Measurements from ENCODE around the gene CD151.

DNA sequence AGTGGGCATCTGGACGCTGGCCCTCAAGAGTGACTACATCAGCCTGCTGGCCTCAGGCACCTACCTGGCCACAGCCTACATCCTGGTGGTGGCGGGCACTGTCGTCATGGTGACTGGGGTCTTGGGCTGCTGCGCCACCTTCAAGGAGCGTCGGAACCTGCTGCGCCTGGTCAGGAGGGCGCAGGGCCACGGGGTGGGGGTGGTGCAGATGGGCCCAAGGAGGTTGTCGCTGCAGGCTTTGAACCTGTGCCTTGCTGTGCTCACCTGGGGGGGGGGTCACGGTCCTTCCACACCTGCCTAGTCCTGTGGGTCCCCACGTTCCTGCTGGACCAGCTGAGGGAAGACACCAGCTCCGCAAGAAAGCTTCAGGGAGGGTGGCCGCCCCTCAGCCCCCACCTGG is 3.5 kb downstream of the CD151 start:
- TF ChIP-seq EZH2 (IDR thresholded peaks at IDR 0.05; ENCODE audit: low read depth, unreplicated experiment): no peak
- no peak for TF ChIP-seq CREB1 (CRISPR knock-in tag; IDR thresholded peaks at IDR 0.05; ENCODE audit: low read depth)
- TF ChIP-seq JUNB (IDR thresholded peaks at IDR 0.05; ENCODE audit: unreplicated experiment): no peak
- TF ChIP-seq, protein P1, sequence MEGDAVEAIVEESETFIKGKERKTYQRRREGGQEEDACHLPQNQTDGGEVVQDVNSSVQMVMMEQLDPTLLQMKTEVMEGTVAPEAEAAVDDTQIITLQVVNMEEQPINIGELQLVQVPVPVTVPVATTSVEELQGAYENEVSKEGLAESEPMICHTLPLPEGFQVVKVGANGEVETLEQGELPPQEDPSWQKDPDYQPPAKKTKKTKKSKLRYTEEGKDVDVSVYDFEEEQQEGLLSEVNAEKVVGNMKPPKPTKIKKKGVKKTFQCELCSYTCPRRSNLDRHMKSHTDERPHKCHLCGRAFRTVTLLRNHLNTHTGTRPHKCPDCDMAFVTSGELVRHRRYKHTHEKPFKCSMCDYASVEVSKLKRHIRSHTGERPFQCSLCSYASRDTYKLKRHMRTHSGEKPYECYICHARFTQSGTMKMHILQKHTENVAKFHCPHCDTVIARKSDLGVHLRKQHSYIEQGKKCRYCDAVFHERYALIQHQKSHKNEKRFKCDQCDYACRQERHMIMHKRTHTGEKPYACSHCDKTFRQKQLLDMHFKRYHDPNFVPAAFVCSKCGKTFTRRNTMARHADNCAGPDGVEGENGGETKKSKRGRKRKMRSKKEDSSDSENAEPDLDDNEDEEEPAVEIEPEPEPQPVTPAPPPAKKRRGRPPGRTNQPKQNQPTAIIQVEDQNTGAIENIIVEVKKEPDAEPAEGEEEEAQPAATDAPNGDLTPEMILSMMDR (conservative IDR thresholded peaks at IDR 0.05; ENCODE audit: low read depth in 2 of 2): no peak
- no peak for TF ChIP-seq POLR2AphosphoS5 (IDR thresholded peaks at IDR 0.05; ENCODE audit: low read depth)
- no peak for TF ChIP-seq EZH2phosphoT487 (IDR thresholded peaks at IDR 0.05; ENCODE audit: unreplicated experiment)
- TF ChIP-seq STAT1 (IDR thresholded peaks at IDR 0.05; ENCODE audit: unreplicated experiment): no peak
- TF ChIP-seq NANOG (IDR thresholded peaks at IDR 0.05; ENCODE audit: borderline replicate concordance): no peak
- TF ChIP-seq, protein P2, sequence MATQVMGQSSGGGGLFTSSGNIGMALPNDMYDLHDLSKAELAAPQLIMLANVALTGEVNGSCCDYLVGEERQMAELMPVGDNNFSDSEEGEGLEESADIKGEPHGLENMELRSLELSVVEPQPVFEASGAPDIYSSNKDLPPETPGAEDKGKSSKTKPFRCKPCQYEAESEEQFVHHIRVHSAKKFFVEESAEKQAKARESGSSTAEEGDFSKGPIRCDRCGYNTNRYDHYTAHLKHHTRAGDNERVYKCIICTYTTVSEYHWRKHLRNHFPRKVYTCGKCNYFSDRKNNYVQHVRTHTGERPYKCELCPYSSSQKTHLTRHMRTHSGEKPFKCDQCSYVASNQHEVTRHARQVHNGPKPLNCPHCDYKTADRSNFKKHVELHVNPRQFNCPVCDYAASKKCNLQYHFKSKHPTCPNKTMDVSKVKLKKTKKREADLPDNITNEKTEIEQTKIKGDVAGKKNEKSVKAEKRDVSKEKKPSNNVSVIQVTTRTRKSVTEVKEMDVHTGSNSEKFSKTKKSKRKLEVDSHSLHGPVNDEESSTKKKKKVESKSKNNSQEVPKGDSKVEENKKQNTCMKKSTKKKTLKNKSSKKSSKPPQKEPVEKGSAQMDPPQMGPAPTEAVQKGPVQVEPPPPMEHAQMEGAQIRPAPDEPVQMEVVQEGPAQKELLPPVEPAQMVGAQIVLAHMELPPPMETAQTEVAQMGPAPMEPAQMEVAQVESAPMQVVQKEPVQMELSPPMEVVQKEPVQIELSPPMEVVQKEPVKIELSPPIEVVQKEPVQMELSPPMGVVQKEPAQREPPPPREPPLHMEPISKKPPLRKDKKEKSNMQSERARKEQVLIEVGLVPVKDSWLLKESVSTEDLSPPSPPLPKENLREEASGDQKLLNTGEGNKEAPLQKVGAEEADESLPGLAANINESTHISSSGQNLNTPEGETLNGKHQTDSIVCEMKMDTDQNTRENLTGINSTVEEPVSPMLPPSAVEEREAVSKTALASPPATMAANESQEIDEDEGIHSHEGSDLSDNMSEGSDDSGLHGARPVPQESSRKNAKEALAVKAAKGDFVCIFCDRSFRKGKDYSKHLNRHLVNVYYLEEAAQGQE (IDR thresholded peaks at IDR 0.05; ENCODE audit: unreplicated experiment): no peak
- TF ChIP-seq, protein P3, sequence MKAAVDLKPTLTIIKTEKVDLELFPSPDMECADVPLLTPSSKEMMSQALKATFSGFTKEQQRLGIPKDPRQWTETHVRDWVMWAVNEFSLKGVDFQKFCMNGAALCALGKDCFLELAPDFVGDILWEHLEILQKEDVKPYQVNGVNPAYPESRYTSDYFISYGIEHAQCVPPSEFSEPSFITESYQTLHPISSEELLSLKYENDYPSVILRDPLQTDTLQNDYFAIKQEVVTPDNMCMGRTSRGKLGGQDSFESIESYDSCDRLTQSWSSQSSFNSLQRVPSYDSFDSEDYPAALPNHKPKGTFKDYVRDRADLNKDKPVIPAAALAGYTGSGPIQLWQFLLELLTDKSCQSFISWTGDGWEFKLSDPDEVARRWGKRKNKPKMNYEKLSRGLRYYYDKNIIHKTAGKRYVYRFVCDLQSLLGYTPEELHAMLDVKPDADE (IDR thresholded peaks at IDR 0.05): no peak
- TF ChIP-seq, protein P4, sequence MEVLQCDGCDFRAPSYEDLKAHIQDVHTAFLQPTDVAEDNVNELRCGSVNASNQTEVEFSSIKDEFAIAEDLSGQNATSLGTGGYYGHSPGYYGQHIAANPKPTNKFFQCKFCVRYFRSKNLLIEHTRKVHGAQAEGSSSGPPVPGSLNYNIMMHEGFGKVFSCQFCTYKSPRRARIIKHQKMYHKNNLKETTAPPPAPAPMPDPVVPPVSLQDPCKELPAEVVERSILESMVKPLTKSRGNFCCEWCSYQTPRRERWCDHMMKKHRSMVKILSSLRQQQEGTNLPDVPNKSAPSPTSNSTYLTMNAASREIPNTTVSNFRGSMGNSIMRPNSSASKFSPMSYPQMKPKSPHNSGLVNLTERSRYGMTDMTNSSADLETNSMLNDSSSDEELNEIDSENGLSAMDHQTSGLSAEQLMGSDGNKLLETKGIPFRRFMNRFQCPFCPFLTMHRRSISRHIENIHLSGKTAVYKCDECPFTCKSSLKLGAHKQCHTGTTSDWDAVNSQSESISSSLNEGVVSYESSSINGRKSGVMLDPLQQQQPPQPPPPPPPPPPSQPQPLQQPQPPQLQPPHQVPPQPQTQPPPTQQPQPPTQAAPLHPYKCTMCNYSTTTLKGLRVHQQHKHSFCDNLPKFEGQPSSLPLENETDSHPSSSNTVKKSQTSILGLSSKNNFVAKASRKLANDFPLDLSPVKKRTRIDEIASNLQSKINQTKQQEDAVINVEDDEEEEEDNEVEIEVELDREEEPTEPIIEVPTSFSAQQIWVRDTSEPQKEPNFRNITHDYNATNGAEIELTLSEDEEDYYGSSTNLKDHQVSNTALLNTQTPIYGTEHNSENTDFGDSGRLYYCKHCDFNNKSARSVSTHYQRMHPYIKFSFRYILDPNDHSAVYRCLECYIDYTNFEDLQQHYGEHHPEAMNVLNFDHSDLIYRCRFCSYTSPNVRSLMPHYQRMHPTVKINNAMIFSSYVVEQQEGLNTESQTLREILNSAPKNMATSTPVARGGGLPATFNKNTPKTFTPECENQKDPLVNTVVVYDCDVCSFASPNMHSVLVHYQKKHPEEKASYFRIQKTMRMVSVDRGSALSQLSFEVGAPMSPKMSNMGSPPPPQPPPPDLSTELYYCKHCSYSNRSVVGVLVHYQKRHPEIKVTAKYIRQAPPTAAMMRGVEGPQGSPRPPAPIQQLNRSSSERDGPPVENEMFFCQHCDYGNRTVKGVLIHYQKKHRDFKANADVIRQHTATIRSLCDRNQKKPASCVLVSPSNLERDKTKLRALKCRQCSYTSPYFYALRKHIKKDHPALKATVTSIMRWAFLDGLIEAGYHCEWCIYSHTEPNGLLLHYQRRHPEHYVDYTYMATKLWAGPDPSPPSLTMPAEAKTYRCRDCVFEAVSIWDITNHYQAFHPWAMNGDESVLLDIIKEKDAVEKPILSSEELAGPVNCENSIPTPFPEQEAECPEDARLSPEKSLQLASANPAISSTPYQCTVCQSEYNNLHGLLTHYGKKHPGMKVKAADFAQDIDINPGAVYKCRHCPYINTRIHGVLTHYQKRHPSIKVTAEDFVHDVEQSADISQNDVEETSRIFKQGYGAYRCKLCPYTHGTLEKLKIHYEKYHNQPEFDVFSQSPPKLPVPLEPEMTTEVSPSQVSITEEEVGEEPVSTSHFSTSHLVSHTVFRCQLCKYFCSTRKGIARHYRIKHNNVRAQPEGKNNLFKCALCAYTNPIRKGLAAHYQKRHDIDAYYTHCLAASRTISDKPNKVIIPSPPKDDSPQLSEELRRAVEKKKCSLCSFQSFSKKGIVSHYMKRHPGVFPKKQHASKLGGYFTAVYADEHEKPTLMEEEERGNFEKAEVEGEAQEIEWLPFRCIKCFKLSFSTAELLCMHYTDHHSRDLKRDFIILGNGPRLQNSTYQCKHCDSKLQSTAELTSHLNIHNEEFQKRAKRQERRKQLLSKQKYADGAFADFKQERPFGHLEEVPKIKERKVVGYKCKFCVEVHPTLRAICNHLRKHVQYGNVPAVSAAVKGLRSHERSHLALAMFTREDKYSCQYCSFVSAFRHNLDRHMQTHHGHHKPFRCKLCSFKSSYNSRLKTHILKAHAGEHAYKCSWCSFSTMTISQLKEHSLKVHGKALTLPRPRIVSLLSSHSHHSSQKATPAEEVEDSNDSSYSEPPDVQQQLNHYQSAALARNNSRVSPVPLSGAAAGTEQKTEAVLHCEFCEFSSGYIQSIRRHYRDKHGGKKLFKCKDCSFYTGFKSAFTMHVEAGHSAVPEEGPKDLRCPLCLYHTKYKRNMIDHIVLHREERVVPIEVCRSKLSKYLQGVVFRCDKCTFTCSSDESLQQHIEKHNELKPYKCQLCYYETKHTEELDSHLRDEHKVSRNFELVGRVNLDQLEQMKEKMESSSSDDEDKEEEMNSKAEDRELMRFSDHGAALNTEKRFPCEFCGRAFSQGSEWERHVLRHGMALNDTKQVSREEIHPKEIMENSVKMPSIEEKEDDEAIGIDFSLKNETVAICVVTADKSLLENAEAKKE (CRISPR knock-in tag; IDR thresholded peaks at IDR 0.05): no peak
- TF ChIP-seq ZNF114 (CRISPR knock-in tag; IDR thresholded peaks at IDR 0.05): no peak
